GM10266 (cell line): ENCODE data around the gene VSTM2L.

Source experiments
- DNase-seq: peaks from one replicate; pipeline ENCODE4 v3.0.0; 2012; ENCODE audit errors: extremely low spot score
- CTCF ChIP-seq: IDR thresholded peaks from 2 replicates; pipeline ENCODE4 v1.5.1; 2012; ENCODE audit warnings: mild to moderate bottlenecking, low read depth; ENCODE audit not compliant: control insufficient read depth, insufficient read depth; ENCODE audit errors: missing control alignments

VSTM2L gene

GRCh38 chr20:37937686-37938085 is 34.8 kb downstream of the VSTM2L start:
- TF ChIP-seq CTCF = no peak

DNA sequence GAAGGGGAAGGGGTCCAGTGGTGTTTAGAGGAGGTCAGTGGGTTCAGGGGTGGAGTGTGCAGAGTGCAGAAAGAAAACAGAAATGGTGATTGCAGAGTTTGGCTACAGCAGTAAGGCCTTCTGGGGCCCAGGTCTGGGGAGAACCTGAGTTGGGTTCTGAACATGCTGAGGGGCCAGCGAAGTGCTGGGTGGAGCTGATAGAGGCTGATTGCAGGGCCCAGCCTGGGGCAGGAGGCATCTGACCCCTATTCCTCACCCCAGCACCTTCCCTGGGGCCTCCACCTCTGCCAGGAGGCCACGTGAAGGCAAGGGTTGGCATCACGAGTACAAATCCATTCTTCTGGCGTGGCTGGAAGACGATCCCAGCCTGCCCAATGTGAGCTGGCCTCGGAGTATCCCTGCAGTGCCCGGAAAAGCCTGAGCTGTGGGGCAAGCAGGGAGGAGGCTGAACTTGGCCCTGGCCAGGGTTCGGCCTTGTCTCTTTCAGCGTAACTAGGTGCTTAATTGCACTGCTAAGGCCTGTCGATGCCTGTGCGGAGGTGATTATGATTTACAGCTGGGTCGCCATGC is 35.3 kb downstream of the VSTM2L start:
- no peak for DNase-seq
- no peak for TF ChIP-seq CTCF

More at GRCh38 chr20:37937686-37938085, 34.8 kb downstream of the VSTM2L start:
- DNase-seq = no peak

- TF ChIP-seq CTCF = no peak
- no peak for DNase-seq
Observed at GRCh38 chr20:37938954-37939353, 36.0 kb downstream of the VSTM2L start.

DNA sequence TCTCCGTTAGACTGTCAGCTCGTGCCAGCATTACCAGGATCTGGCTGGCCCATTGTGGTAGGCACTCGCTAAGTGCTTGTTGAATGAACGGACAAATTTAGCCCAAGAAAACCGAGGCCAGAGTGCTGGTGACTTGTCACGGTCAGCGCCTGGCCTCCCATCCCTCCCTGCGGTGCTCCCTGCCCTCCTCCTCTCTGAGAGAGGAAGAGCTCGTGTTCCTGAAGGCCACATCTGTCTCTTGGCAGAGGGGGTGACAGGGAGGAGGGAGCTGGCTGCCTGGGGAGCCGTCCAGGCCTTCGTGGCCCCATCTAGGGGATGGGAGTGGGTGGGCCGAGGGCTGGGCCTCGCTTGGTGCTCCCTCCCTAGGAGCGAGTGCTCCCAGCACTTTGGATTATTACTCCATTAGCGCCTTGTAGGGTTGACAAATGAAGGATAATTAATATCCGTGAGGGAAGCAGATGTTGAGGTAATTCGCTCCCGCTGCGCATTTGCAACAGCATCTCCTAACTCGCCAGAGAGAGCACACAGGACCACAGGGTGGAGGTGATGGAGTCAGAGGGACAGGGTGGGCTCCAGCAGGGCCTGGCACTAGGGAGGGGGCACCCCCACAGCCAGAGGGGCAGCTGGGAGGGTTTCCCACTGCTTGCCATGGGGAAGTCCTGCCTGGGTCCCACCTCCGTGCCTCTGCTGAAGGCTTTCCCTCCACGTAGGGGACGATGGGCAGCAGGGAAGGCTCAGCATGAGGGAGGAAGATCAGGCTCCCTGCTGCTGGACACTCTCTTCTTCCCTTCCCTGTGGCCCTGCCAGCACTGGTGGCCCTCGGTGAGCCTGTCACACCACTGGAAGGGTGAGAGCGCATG is 37.0 kb downstream of the VSTM2L start:
- DNase-seq = no peak
- TF ChIP-seq CTCF = no peak

DNA sequence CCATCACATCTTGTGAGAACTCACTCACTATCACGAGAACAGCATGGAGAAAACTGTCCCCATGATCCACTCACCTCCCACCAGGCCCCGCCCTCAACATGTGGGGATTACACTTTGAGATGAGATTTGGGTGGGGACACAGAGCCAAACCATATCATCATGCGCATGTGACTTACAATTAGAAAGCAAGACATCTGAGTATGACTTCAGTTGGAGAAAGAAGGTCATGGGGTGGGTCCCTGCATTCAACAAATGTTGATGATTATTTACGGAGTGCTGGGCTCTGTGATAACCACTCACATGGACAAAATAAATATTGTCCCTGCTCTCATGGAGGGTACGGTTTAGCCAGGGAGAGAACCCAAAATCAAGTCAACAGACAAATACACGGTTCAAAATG is 37.9 kb downstream of the VSTM2L start:
- TF ChIP-seq CTCF = no peak
- DNase-seq = no peak

DNA sequence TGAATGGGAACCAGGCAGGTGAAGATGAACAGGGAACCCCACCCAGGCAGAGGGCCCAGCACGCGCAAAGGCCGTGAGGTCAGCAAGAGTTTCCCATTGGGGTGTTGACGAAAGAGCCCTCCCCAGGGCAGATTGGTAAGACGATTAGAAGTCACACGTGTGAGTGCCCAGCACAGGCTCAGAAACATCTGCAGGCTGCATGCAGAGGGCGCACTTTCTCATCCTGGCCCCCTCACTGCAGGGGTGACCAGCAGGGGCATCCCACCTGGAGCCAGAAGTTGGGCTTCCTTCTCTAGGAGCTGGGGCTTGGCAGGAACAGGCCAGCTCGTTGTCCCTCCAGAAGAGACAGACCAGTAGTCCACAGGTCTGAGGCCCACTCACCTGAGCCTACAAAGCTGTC is 38.4 kb downstream of the VSTM2L start:
- peak; percentile 19 for TF ChIP-seq CTCF
- no peak for DNase-seq

GRCh38 chr20:37941992-37942391 is 39.1 kb downstream of the VSTM2L start:
- DNase-seq = no peak
- no peak for TF ChIP-seq CTCF
